HG02943 (cell line): ENCODE data around the gene ARID4B.
"Not testable (repeated sequence)": the region's sequence is repeated elsewhere in the genome, so short reads cannot be mapped to it uniquely, and the experiment has no call there.

Experiments
- ATAC-seq: cut with Tn5 transposase; IDR thresholded peaks from one replicate; pipeline ENCODE4 v1.9.1; 2021; ENCODE audit warnings: mild to moderate bottlenecking, low read depth, moderate library complexity; ENCODE audit not compliant: unreplicated experiment

The ARID4B gene

GRCh38 chr1:235180916-235181460 lies 147.0 kb downstream of the ARID4B start:
- ATAC-seq, result no peak

GRCh38 chr1:235176486-235176885 lies 151.5 kb downstream of the ARID4B start:
- ATAC-seq, result no peak

GRCh38 chr1:235169986-235170385 lies 158.0 kb downstream of the ARID4B start:
- no peak for ATAC-seq

- no peak for ATAC-seq
Observed at GRCh38 chr1:235168375-235168774, 159.6 kb downstream of the ARID4B start.

GRCh38 chr1:235161685-235162327 lies 166.2 kb downstream of the ARID4B start:
- ATAC-seq, result no peak

- ATAC-seq, result peak; percentile 93
Observed at GRCh38 chr1:235160957-235161684, 166.9 kb downstream of the ARID4B start, which contains the start of gene RBM34. RBM34 (minus strand) TSS chr1:235161250; CDS start chr1:235161226, 24 bp downstream.

GRCh38 chr1:235160383-235160956 lies 167.5 kb downstream of the ARID4B start:
- ATAC-seq, result peak; percentile 38

- ATAC-seq, result not testable (repeated sequence)
Observed at GRCh38 chr1:235159930-235160329, 168.0 kb downstream of the ARID4B start.

- ATAC-seq, result not testable (repeated sequence)
Observed at GRCh38 chr1:235159284-235159683, 168.7 kb downstream of the ARID4B start.

GRCh38 chr1:235158680-235159079 lies 169.3 kb downstream of the ARID4B start:
- ATAC-seq, result no peak

GRCh38 chr1:235157150-235157549 lies 170.8 kb downstream of the ARID4B start:
- no peak for ATAC-seq

- no peak for ATAC-seq
Observed at GRCh38 chr1:235156740-235157139, 171.2 kb downstream of the ARID4B start.

GRCh38 chr1:235156265-235156664 lies 171.7 kb downstream of the ARID4B start:
- ATAC-seq, result no peak

- no peak for ATAC-seq
Observed at GRCh38 chr1:235152235-235152634, 175.7 kb downstream of the ARID4B start.

- ATAC-seq, result no peak
Observed at GRCh38 chr1:235151033-235151432, 176.9 kb downstream of the ARID4B start.

GRCh38 chr1:235149824-235150223 lies 178.2 kb downstream of the ARID4B start:
- ATAC-seq, result no peak

- no peak for ATAC-seq
Observed at GRCh38 chr1:235147269-235147668, 180.7 kb downstream of the ARID4B start.

- no peak for ATAC-seq
Observed at GRCh38 chr1:235145639-235146038, 182.3 kb downstream of the ARID4B start.

GRCh38 chr1:235142991-235143390 lies 185.0 kb downstream of the ARID4B start:
- no peak for ATAC-seq

- no peak for ATAC-seq
Observed at GRCh38 chr1:235139315-235139714, 188.7 kb downstream of the ARID4B start.

GRCh38 chr1:235138821-235139220 lies 189.2 kb downstream of the ARID4B start:
- no peak for ATAC-seq
